Loucy (cell line): ENCODE data around the gene TSSC4.
"Not testable (repeated sequence)": the region's sequence is repeated elsewhere in the genome, so short reads cannot be mapped to it uniquely, and the experiment has no call there.

ENCODE experiments used
- CTCF ChIP-seq: fragments of 200-600 bp; sonication (generic); conservative IDR thresholded peaks from 2 replicates; pipeline ENCODE4 v1.5.1; 2014; ENCODE audit warnings: mild to moderate bottlenecking, antibody characterized with exemption, low read length
- EZH2phosphoT487 ChIP-seq: fragments of 200-600 bp; IDR thresholded peaks from 2 replicates; pipeline ENCODE4 v1.6.1; 2018; ENCODE audit warnings: antibody characterized with exemption, mild to moderate bottlenecking, moderate library complexity, borderline replicate concordance

- not testable (repeated sequence) for TF ChIP-seq CTCF, EZH2phosphoT487
Measured at GRCh38 chr11:2357651-2358050, 42.9 kb upstream of the TSSC4 start.
